NCI-H524 (cell line): ENCODE data around the gene GNAQ.
"Not testable (repeated sequence)": the region's sequence is repeated elsewhere in the genome, so short reads cannot be mapped to it uniquely, and the experiment has no call there.

Experiments used
- DNase-seq, 2 experiments: peaks; one replicate each; lab custom pipeline; 2025; lab: John Stamatoyannopoulos, UW

The GNAQ gene

GRCh38 chr9:77690723-77691122, 340.9 kb downstream of the GNAQ start:
- DNase-seq: not testable (repeated sequence)

- not testable (repeated sequence) for DNase-seq
These were observed 341.5 kb downstream of the GNAQ start for GRCh38 chr9:77690119-77690518.

GRCh38 chr9:77687737-77688136, 343.9 kb downstream of the GNAQ start:
- not testable (repeated sequence) for DNase-seq

- DNase-seq: no peak
These were observed 351.0 kb downstream of the GNAQ start for GRCh38 chr9:77680581-77680980.

- no peak for DNase-seq
These were observed 351.8 kb downstream of the GNAQ start for GRCh38 chr9:77679661-77680368.

GRCh38 chr9:77679088-77679487, 352.5 kb downstream of the GNAQ start:
- no peak for DNase-seq

- DNase-seq: no peak
These were observed 353.6 kb downstream of the GNAQ start for GRCh38 chr9:77677957-77678535.

GRCh38 chr9:77677397-77677796, 354.2 kb downstream of the GNAQ start:
- DNase-seq: no peak

- DNase-seq: no peak
These were observed 357.4 kb downstream of the GNAQ start for GRCh38 chr9:77673941-77674791.

GRCh38 chr9:77672183-77672582, 359.4 kb downstream of the GNAQ start:
- no peak for DNase-seq

GRCh38 chr9:77667151-77667550, 364.5 kb downstream of the GNAQ start:
- DNase-seq: no peak
